Stomach (tissue), 4 donors: ENCODE measurements around the gene THSD4.

Source experiments
- CTCF ChIP-seq, 7 experiments: fragments of 450-650 bp in 4 of 7; fragments of 200-600 bp in 3 of 7; sonication (generic) in 3 of 7; IDR thresholded peaks; one replicate each; pipeline ENCODE4 v1.5.1; 2016 to 2019; ENCODE audit warnings: antibody characterized with exemption in 7 of 7, control low read depth in 2 of 7, mild to moderate bottlenecking in 1 of 7
- EP300 ChIP-seq: sonication (generic); formaldehyde crosslinking; IDR thresholded peaks from one replicate; pipeline ENCODE4 v1.6.1; 2017; ENCODE audit warnings: antibody characterized with exemption
- POLR2A ChIP-seq, 4 donors: fragments of 450-650 bp; IDR thresholded peaks; one replicate each; pipeline ENCODE4 v1.6.1; 2016; ENCODE audit warnings: antibody characterized with exemption in 4 of 4, control low read depth in 2 of 4, mild to moderate bottlenecking in 1 of 4, moderate library complexity in 1 of 4

DNA sequence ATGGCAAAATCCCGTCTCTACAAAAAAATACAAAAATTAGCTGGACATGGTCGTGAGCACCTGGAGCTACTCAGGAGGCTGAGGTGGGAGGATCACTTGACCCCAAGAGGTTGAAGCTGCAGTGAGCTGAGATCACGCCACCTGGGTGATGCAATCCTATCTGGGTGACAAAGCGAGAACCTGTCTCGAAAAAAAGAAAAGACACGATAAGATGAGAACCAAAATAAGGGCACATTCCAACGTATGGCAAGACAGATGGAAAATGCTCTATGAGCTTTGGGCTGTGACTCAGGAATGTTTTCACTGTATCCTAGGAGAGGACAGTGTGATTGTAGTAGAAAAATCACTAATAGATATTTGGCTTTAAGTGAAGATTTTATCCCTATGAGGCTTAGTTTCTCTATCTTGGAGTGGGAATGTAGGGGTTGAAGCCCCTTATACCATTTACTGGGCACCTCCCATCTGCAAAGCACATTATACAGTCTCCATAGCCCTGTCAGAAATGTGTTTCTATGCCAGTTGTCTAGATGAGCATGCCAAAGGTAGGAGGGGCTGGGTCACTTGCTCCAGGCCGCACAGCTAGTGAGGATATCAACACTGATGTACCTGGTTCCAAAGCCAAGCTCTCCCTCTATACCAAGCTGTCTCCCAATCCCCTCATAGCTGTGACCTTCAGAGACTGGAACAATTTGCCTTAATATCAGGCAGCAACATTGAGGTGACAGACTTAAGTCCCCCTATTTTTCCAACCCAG is 641.5 kb downstream of the THSD4 start:
- no peak for TF ChIP-seq CTCF (IDR thresholded peaks at IDR 0.05)
- no peak for TF ChIP-seq EP300
- no peak for TF ChIP-seq POLR2A (IDR thresholded peaks at IDR 0.05)
